ENCODE measurements around the gene MED4.

Gene MED4, protein sequence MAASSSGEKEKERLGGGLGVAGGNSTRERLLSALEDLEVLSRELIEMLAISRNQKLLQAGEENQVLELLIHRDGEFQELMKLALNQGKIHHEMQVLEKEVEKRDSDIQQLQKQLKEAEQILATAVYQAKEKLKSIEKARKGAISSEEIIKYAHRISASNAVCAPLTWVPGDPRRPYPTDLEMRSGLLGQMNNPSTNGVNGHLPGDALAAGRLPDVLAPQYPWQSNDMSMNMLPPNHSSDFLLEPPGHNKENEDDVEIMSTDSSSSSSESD

DNA sequence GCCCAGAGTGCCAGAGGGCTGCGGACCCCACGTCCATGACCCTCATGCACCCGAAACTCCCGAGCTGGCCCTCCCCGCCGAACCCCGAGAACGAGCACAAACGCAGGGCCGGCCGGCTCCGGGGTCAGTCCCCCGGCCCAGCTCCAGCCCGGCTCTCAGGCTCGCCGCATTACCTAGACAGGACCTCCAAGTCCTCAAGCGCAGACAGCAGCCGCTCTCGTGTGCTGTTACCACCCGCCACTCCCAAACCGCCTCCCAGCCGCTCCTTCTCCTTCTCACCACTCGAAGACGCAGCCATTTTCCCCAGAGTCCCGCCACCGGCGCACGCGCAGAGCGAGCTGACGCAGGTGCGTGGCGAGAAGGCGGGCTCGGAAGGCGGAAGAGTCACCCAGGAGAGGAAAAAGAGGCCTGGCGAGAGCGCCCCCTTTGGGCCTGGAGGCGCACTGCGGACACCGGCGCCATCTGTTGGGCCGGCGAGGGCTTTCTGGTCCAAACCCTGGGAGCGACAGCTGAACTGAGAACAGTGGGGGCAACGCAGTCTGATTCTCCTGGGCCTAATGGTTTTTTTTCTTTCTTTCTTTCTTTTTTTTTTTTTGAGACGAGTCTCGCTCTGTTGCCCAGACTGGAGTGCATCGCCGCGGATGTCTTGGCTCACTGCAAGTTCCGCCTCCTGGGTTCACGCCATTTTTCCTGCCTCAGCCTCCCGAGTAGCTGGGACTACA, at the start of gene MED4:
Gene MED4 (minus strand): TSS at position 324 of the 722 bp plus-strand sequence. CDS start 26 bp downstream, at position 298.
- DNase-seq (ENCODE audit: low read depth): peak; percentile 44

DNA sequence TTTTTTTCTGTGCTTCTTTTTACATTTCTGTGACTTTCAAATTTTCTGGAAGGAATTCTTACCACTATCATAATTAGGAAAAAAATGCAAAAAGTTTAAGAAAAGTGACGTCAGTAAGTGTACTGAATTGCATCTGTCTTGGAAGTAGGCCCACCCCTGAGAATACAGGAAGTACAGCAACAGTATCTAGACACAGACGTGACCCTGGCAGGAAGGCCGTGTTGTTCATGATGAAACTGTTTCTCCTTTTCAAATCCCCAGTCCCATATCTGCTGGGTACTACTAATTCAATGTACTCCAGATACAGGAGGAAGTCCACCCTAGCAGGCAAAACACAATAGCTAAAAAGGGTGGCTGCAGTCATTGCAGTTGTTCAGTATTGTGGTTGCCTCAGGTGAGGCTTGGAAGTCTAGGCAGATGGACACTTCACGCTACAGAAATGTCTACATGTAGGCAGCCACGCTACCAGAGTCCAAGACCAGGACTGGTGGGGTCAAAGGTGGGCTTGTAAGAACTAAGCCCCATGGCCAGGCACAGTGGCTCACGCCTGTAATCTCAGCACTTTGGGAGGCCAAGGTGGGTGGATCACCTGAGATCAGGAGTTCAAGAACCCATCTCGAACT, 49.6 kb upstream of the MED4 start:
- DNase-seq (ENCODE audit: low read depth): no peak

DNA sequence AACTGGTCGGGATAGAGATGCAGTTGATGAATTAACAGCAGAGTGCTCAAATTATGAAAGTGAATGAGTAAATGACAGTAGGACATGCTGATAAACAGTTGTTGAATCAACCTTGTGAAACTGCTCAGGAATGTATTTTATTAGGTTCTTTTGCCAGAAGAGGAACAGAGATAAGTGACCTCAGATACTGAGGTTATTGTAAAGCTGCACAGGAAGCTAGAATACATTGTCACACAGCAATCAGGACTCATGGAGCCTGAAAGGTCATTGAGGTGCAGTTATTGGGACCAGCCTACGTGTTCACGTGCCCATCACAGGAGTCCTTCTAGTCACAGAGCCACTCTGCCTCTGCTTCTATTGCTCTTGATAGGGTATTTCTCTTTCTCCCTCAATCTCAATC, 47.5 kb upstream of the MED4 start:
- no peak for DNase-seq (ENCODE audit: low read depth)

DNA sequence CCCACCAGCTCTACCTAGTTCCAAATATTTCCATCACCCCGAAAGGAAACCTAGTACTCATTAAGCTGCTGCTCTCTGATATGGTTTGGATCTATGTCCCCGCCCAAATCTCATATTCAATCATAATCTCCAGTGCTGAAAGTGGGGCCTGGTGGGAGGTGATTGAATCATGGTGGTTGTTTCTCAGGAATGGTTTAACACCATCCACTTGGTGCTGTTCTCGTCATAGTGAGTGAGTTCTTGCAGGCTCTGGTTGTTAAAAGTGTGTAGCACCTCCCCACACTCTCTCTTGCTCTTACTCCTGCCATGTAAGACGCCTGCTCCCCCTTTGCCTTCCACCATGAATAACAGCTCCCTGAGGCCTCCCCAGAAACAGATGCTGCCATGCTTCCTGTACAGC, 43.4 kb upstream of the MED4 start:
- DNase-seq (ENCODE audit: low read depth): no peak

DNA sequence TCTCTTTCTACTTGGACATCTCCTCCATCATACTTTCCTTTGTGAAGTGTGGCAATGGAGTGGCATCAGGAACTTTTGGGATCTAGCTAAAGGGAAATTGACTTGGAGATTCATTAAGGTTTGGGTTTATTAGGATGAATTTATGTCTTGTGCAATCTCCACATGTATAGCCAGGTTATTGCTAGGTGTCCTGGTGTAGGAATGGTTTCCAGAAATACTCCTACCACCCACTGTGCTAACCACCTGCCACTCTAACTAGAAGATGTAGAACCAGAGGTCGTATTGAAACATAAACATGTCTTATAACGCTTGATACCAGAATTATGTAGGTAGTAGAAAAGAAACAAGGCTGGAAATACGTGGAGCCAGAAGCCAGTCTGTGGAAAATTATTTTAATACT, 38.1 kb upstream of the MED4 start:
- no peak for DNase-seq (ENCODE audit: low read depth)

DNA sequence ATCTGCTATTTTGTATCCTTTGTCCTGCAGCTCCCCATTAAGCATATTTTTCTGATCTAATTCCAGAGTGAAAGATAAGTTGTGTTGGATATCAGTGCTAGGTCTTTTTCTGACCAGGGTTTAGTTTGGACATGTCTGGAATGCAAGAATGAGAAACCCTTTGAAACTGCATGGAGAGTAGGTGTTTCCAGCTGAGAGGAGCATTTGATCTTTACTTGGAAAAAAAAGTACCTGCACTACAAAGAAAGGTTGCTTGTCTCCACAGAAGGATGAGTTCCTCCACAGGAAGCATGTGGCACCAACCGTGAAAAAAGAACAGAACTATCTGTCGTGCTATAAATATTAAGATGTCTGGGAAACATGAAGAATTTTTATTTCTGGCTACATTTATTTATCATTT, 36.6 kb upstream of the MED4 start:
- no peak for DNase-seq (ENCODE audit: low read depth)

DNA sequence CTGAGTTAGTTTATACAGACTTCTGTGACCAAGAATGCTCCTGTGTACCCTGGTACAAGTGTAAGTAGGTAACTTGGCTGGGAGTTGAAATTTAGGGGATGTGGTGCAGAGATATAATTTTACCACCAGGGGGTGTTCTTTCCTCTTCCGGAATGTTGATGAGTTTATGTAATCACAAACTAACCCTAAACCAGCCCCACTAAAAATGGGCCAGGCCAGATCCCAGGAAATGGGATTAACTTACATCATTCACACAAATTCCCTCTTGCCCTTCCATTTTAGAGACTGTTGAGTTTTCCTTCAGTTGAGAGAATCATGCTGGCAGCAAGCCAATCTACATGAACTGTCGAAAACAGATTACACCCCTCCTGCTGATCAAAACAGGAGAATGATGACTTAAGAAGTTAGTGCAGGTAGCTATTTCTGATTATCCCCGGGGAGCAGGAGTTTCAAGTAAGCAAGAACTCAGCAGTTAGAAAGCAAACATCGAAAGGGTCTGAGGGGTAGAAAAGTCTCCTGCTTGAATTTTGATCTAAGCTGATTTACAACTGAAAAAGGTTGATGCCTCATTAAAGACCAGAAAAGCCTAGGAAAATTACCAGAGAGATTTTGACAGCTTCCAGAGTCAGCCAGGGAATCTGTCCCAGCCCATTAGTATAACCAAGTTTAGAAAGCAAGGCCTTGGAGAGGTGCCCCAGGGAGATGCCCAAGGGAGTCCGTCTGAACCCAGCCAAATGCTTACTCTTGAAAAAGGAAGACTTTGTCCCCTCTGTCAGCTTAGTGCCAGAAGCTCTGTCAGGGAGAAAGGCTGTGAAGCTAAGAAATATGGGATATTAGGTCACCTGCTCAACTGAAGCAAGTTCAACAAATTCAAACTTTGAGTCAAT, 32.3 kb upstream of the MED4 start:
- DNase-seq (ENCODE audit: low read depth): peak; percentile 26

DNA sequence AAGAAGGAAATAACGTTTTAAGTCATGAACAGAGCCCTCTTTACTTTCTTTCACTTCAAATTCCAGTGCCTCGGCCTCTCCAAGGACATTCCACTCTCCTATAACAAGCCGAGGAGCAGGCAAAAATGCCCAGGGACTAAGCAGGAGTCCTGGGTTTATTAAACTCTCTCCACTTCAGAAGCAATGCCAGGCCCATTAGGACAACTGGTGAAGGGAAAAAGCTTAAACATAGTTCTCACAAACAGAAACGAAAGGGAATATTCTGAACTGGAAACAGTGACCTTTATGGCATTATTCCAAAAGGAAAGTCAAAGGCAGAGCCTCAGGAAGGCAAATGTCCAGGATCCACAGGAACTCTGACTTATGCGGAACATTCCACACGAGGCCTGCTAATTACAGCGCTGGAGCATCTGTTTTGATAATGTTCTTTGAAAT, 30.9 kb upstream of the MED4 start:
- no peak for DNase-seq (ENCODE audit: low read depth)

DNA sequence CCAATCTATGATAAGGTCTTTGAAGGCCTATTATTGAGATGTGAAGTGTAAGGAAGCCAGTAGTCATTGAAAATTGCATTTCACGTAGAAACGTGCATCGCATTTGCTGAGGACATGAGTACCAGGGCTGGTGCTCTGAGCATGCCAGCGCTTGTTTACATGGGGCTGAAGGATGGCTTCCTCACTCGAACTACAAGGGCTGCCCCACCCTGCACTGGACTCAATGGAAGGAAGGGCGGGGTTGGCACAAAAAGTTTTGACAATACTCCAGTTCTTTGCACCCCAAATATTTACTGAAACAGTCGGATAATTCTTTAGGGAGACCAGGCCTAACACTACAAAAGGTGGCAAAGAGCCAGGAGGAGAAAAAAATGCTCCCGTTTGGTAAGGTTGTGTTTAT, 28.9 kb upstream of the MED4 start:
- DNase-seq (ENCODE audit: low read depth): no peak

DNA sequence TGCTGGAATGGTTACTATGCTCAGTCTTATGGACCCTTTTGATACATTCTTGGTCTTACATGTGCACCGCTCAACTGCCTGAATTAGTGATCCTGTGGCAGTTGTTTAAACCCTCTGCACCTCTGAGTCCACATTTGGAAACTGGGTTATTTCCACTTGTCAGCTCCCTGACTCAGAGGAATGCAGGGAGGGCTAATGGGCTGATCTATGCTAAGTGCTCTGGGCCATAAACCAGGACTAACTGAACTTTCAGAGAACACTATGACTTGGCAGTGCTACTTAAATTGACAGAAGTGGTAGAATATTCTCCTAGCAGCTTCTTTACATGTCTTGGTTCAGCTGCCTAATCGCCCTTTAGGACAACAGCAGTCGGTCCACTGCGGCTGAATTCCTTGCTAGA, 26.8 kb upstream of the MED4 start:
- no peak for DNase-seq (ENCODE audit: low read depth)

DNA sequence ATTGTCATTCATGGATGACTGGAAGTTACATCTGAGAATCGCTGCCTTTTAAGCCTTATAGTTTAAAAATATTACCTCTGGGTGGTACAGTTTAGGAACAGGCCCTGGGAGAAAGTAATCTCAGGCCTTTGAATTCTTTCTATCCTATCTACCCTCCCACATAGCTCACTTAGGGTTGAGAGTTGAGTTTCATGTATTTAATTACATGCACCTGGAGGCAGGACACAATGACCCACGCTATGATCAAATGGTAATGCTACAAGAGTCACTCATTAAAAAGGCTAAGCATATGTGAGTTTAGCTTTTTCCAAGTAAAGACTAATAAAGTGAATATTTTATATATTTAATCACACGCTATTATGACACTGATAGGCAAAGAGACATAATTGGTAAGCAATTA, 25.3 kb upstream of the MED4 start:
- DNase-seq (ENCODE audit: low read depth): no peak

DNA sequence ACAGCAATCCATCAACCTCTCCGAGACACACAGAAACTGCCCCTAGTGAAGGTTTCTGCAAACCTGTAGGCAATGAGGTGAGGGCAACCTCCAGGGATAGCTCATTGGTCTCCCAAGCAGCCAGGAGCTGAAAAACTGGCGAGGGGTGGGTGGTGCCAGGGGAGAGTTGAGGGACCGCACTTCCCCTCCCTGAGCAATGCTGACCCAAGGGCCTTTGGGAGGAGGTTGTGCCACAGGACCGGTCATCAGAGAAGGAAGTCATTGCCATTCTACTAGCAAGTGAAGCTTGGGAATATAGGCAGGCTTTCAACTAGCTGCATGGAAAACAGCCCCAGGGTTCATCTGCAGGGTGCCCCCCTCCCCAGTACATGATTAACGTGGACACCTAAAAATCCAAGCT, 23.1 kb upstream of the MED4 start:
- no peak for DNase-seq (ENCODE audit: low read depth)

DNA sequence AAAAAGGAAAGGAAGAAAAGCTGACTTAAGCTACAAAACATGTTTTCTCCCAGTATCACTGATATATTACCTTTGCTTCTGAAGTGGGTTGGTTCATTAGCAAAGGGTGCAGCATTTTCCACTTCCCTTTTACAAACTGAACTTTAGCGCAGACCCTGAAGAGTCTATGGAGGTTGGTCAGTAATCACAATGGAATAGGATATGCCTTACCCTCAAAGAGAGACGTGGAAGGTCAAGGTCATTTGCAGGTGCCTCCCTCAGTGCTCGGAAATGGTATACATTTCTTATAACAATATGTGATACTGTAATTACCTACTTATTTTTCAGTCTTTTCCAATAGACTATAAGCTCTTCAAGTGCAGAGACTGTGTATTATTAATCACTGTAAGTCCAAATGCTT, 21.9 kb upstream of the MED4 start:
- no peak for DNase-seq (ENCODE audit: low read depth)

DNA sequence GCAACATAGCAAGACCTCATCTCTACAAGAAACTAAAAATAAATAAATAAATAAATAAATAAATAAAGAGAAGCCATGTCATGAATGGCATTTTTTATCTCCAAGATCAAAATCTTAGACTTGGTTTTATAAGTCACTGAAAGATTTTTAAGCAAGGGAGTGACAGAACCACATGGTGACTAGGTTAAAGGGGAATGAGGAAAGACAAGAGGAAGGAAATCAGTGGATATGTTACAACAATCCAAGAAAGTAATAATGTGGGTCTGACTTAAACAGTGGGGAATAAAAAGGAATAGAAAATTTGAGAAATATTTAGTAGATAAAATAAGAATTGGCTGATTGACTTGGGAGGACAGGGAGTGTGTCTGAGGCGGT, 18.8 kb upstream of the MED4 start:
- DNase-seq (ENCODE audit: low read depth): no peak

DNA sequence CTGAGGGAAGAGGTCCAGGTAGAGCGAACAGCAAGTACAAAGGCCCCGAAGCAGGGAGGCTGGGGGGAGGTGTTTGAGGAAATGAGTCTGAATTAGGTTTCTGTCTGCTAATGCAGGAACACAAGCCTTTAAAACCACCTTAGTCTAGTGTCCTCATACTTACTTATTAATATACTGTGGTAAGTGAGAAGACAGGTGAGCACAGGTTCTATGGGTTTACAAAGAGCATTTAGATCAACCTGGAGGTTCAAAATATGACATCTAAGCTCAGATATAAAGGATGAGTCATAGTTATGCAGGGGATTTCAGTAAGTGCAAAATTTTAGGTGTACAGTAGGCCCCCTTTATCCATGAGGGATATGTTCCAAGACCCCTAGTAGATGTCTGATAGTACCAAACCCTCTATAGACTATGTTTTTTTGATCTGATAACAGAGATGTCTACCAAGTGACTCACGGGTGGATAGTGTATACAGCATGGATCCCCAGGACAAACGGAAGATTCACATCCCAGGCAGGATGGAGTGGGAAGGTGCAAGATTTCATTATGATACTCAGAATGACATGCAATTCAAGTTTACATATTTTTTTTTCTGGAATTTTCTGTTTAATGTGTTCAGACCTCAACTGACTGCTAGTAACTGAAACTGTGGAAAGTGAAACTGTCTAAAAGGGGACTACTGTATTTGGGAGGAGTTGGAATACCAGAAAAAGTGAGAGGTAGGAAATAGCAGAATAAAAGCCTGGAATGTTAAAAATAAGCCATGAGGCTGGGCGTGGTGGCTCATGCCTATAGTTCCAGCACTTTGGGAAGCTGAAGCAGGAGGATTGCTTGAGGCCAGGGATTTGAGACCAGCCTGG, 18.2 kb upstream of the MED4 start:
- DNase-seq (ENCODE audit: low read depth): no peak

DNA sequence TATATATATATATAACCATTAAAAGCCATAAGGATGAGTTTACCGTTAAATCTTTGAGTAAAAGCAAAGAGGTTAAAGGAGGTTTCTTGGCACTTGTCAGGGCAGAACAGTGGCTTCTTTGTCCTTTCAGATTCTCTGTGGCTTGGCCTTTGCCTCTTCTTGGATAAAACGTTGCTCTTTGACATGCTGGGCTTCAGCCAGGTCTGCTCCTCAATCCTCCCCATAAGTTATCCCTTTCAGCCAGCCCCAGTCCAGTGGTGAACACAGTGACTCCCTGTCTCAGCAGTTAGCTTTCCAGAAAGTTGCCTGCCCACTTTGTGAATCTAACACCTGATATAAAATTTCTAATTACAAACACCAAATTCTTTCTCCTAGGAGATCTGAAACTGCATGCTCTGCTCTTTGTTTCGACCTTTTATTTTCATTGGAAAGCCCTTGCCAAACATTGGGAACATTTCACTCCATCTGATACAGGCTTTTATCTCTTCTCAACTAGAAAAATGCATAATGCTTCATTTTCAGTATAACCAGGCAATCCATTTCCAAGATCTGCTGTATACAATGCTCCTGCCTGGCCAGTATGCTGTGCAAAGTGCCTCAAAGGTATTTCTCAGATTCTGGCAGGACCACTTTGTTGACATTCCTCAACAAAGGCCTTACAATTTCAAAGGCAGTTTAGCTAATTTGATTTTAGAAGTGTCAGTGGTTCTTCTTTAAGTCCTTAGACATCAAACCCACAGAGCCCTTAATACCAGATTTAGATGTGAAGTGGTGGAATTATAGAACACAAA, 16.2 kb upstream of the MED4 start:
- no peak for DNase-seq (ENCODE audit: low read depth)

DNA sequence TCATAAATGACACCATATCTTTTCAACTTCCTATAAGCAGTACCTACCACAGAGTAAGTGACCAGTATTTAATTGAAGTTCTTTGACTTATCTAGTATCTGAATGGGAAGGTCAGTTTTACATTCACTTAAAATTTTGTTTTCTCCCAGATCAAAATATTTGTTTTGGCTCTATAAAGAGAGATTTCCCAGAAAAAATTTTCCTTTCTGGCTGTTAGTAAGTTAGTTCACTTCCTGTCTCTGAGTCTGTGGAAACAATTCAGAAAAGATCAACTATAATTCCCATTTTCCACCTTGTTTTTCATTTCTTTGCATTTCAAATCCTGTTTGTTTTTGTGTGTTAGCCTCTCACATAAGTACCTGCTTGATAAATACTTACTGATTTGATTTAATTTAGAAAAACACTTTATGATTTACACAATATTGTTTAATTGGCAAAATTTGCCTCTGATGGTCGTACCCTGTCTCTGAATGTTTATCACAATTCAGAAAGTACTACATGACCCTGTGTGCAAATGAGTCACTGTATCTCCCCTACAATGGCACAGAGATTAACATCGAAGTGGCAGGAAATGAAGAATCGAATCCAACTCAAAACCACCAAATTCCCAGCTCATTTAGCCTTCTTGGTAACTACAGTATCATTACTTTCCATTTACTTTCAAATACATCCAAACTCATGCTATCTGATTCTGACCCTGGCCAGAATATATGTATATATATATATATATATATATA, 15.4 kb upstream of the MED4 start:
- DNase-seq (ENCODE audit: low read depth): no peak

DNA sequence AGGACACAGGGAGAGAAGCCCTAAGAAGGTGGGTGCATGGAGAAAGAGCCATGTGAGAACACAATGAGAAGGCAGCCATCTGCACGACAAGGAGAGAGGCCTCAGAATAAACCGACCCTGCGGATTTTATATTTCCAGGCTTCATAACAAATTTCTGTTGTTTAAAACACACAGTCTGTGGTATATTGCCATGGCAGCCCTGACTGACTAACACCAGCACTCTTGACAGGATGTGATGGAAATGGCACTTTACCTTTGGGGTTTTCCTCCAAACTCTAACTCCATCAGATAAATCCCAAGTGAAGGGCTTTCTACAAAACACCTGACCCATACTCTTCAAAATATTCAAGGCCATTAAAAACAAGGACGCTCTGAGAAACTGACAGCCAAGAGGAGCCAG, 13.2 kb upstream of the MED4 start:
- no peak for DNase-seq (ENCODE audit: low read depth)

DNA sequence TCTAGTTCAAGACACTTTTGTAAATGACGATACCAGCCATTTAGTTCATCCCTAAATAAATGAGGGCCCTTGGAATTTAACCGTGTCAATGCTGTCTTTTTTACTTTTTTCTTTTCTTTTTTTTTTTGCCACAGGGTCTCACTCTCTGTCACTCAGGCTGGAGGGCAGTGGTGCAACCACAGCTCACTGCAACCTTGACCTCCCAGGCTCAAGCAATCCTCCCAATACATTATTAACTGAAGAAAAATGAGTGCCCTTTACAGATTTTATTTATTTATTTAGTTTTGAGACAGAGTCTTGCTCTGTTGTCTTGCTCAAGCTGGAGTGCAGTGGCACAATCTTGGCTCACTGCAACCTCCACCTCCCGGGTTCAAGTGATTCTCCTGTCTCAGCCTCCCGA, 2.9 kb upstream of the MED4 start:
- DNase-seq (ENCODE audit: low read depth): no peak

DNA sequence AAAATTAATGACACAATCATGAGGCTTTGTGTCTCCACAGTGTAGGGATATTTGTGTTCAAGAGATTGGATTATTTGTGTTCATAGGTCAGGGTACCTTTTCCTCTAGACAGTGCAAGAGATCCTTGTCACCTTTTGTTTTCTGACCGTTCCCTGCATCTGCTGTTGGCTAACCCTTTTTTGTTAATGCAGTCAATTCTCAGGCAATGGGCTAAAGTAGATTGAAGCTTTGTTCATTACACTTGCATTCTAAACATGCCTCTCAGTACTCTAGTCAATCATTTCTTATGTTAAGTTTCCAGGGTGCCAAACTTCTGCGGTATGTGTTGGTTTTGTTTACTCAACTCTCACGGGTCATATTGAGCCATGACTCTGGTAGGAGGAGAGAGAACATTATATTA, 1.8 kb upstream of the MED4 start:
- DNase-seq (ENCODE audit: low read depth): no peak

Data from HS-5 (cell line).